Coronary artery (tissue), 2 donors: ENCODE data around the gene CDH4.

Source experiments
- DNase-seq: peaks from one replicate; pipeline ENCODE4 v3.0.0-alpha.2; 2017; ENCODE audit warnings: low spot score
- H3K27ac ChIP-seq, 2 donors: fragments of 200-600 bp; sonication (generic); one replicate each; pipeline ENCODE4 v1.5.1; 2016 to 2019
- H3K4me3 ChIP-seq: fragments of 200-600 bp; sonication (generic); 2 replicates; pipeline ENCODE4 v1.5.1; 2016; ENCODE audit warnings: mild to moderate bottlenecking, moderate library complexity
- TF ChIP-seq, protein P1 (sequence below): fragments of 200-600 bp; sonication (generic); IDR thresholded peaks from one replicate; pipeline ENCODE4 v1.5.1; 2019; ENCODE audit warnings: antibody characterized with exemption

Gene CDH4

DNA sequence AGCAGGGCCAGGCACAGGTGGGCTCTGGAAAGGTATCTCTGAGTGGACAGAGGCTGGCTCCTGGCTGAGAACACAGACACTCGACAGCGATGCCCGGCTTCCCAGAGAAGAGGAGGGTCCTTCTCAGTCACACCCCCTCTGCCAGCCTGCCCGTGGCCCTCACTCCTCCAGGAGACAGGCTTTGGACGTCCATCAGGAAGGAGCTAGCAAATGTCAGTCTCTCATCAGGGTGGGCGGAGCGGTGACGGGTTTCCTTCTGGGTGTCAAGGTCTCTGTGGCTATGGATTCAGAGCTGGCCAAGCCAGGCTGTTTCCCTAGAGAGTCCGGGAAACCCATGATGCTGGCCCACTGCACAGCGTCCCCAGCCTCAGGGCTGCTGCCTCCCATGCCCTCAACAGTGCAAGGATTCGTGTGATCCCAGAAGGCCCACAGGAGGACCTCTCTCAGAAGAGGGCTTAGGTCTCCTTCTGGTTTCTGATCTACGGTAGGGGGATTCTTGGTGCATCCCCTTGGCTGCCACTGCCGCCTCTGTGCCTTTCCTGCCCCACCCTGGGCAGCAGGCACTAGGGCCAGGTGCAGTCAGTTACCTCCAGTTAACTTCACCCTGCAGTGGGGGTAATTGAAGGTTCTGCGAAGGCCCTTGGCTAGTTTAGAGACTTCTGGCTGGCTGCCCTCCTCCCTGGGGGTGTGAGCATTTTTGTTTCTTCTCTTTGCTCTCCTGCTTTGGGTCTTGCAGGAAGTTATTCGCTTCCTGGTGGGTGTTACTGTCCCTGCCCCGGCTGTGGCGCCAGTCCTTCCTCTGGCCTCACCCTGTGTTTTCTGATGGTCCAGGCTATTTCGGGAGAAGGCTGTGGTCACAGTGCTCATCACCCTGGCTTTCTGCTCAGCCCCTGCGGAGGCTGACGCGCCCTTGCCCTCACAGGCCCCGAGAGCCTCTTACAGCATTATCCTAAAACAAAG lies 80.2 kb downstream of the CDH4 start:
- Histone ChIP-seq H3K4me3 (no peak overlapping the region), H3K27ac (no peak overlapping the region)
- TF ChIP-seq, protein P1, sequence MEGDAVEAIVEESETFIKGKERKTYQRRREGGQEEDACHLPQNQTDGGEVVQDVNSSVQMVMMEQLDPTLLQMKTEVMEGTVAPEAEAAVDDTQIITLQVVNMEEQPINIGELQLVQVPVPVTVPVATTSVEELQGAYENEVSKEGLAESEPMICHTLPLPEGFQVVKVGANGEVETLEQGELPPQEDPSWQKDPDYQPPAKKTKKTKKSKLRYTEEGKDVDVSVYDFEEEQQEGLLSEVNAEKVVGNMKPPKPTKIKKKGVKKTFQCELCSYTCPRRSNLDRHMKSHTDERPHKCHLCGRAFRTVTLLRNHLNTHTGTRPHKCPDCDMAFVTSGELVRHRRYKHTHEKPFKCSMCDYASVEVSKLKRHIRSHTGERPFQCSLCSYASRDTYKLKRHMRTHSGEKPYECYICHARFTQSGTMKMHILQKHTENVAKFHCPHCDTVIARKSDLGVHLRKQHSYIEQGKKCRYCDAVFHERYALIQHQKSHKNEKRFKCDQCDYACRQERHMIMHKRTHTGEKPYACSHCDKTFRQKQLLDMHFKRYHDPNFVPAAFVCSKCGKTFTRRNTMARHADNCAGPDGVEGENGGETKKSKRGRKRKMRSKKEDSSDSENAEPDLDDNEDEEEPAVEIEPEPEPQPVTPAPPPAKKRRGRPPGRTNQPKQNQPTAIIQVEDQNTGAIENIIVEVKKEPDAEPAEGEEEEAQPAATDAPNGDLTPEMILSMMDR: no peak
- DNase-seq: no peak

DNA sequence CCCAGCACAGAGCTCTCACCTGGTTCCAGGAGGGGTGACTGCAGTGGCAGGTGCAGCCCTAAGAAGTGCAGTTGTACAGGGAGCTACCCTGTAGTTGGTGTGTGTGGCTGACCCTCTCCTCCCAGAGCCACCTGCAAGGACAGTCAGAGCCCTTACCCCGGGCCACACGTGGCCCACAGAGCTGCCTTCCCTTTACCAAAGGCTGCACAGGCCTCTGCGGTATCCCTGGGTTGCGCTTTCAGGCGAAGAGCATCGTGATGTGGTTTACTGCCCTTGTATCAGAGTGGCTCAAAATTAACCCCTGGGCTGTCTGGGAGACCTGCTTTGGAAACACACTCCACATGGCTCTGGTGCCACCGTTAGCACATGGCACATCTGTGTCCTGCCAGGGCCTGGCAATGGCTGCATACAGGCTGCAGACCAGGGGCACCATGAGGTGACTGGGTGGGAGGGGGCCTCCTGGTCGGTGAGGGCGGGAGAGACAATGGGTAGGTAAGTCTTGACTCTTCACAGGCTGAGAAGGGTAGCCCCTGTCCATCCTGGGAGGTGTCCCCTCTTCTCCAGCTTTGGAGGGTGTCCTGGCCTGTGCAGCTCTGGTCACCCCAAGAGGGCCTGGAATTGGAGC lies 81.5 kb downstream of the CDH4 start:
- Histone ChIP-seq H3K27ac (no peak overlapping the region), H3K4me3 (no peak overlapping the region)
- TF ChIP-seq, protein P1: no peak
- no peak for DNase-seq

DNA sequence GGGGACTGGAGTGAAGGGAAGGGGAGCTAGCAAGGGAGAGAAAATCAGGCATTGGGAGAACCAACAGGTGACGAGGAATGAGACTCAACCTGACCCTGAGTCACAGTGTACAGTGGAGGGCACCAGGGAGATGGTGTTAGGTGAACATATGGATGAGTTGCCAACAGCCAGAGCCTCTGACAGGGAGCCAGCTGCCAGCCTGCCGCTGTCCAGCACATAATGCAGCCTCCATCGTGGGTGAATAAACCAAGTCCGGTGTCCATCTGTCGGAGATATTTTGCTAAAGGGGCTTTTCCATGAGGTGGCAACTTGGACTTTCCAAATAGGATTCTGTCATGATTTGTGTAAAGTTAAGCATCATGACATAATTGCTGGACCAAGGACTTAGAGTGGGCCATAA lies 88.1 kb downstream of the CDH4 start:
- no peak overlapping the region for H3K4me3 ChIP-seq
- no peak for DNase-seq
- TF ChIP-seq, protein P1: no peak
- no peak overlapping the region for H3K27ac ChIP-seq

DNA sequence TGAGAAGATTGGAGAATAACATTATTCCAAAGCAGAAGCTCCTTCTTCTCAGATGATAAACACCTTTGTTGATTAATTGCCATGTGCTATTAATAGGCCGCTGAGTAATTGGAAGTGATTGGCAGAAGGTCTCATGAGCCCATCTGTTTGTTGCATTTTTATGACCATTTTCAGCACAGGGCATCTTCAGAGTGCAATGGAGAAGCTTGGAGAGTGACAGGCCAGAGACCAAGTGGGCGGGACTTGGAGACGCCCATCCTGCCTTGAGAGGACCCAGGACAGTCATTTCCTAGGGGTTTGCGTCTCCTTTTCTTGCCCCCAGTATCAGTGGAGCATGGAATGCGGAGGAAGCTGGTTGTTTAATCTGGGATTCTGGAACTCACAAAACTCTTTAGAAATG lies 89.5 kb downstream of the CDH4 start:
- no peak for DNase-seq
- TF ChIP-seq, protein P1: no peak
- H3K27ac ChIP-seq: no peak overlapping the region
- H3K4me3 ChIP-seq: no peak overlapping the region

DNA sequence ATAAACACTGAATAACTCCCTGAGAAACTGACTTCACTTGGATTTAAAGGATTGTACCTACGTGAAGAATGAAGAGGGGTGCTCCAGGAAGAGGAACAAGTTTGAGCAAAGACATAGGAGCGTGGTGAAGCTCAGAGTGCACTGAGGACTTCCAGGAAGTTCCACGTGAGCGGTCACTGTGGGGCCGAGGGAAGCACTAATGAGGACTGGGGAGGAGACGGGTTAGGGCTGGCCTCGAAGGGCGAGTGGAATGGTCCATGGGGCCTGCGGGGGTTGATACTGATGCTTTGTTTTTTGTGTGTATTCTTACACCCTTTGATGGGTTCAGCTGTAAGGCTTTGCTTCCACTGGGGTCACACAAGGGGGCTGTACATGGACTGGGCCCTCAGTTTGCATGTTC lies 91.9 kb downstream of the CDH4 start:
- Histone ChIP-seq H3K27ac (no peak overlapping the region), H3K4me3 (no peak overlapping the region)
- no peak for DNase-seq
- TF ChIP-seq, protein P1: no peak

DNA sequence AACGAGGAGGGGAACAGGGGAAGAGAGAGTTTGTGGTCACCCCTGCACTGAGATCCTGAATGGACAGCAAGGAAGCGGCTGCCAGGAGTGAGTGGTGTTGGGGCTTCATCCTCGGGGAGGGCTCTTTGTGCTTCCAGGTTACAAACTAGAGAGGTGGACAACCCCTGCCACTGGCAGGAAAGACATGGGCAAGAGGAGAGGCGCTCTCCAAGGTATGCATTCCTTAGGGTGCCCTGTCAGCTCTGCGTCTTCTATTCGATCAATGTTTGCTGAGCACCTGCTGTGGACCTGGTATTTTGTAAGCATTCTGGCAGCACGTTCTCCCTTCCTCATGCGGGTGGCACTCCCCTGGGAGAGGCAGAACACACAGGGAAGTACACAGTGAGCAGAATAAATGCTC lies 93.6 kb downstream of the CDH4 start:
- TF ChIP-seq, protein P1: no peak
- DNase-seq: no peak
- no peak overlapping the region for H3K27ac ChIP-seq
- no peak overlapping the region for H3K4me3 ChIP-seq
